ENCODE measurements around the gene RPL13.

RPL13 gene

GRCh38 chr16:89557690-89558490 lies 2.6 kb upstream of the RPL13 start:
- H3K4me3 ChIP-seq (ENCODE audit: low read depth, low read length) = no peak overlapping the region
- in situ Hi-C loops (cut with HindIII; ENCODE audit: low sequenced_read_pairs) = no loop called here
- DNase-seq (ENCODE audit: low read depth) = no peak
- no peak for TF ChIP-seq CTCF (IDR thresholded peaks at IDR 0.05; ENCODE audit: low read depth, low read length, missing control alignments)

GRCh38 chr16:89561142-89561883 lies 831 bp downstream of the RPL13 start:
- no peak for TF ChIP-seq CTCF (IDR thresholded peaks at IDR 0.05; ENCODE audit: low read depth, low read length, missing control alignments)
- in situ Hi-C loops (cut with HindIII; ENCODE audit: low sequenced_read_pairs) = loop anchor here (5.0 kb wide), 1 partner anchor 126 kb away; the partner anchor contains the start of gene CDK10
- H3K4me3 ChIP-seq (ENCODE audit: low read depth, low read length) = peak overlapping the region; percentile 88
- DNase-seq (ENCODE audit: low read depth) = no peak

GRCh38 chr16:89561884-89562599 lies 1.6 kb downstream of the RPL13 start:
- H3K4me3 ChIP-seq (ENCODE audit: low read depth, low read length) = peak overlapping the region; percentile 88
- in situ Hi-C loops (cut with HindIII; ENCODE audit: low sequenced_read_pairs) = loop anchor here (5.0 kb wide), 1 partner anchor 125 kb away; the partner anchor contains the start of gene CDK10
- TF ChIP-seq CTCF (IDR thresholded peaks at IDR 0.05; ENCODE audit: low read depth, low read length, missing control alignments) = no peak
- DNase-seq (ENCODE audit: low read depth) = no peak

GRCh38 chr16:89562939-89563338 lies 2.5 kb downstream of the RPL13 start:
- DNase-seq (ENCODE audit: low read depth) = peak; percentile 37
- H3K4me3 ChIP-seq (ENCODE audit: low read depth, low read length) = peak overlapping the region; percentile 88
- no peak for TF ChIP-seq CTCF (IDR thresholded peaks at IDR 0.05; ENCODE audit: low read depth, low read length, missing control alignments)
- in situ Hi-C loops (cut with HindIII; ENCODE audit: low sequenced_read_pairs) = loop anchor here (5.0 kb wide), 1 partner anchor 124 kb away; the partner anchor contains the start of gene CDK10

- no peak for DNase-seq (ENCODE audit: low read depth)
- in situ Hi-C loops (cut with HindIII; ENCODE audit: low sequenced_read_pairs) = loop anchor here (5.0 kb wide), 1 partner anchor 123 kb away; the partner anchor contains the start of gene CDK10
- no peak for TF ChIP-seq CTCF (IDR thresholded peaks at IDR 0.05; ENCODE audit: low read depth, low read length, missing control alignments)
- no peak overlapping the region for H3K4me3 ChIP-seq (ENCODE audit: low read depth, low read length)
These were observed 3.3 kb downstream of the RPL13 start for GRCh38 chr16:89563639-89564392.
